Measurements from ENCODE around the gene STIM1.

The STIM1 gene

DNA sequence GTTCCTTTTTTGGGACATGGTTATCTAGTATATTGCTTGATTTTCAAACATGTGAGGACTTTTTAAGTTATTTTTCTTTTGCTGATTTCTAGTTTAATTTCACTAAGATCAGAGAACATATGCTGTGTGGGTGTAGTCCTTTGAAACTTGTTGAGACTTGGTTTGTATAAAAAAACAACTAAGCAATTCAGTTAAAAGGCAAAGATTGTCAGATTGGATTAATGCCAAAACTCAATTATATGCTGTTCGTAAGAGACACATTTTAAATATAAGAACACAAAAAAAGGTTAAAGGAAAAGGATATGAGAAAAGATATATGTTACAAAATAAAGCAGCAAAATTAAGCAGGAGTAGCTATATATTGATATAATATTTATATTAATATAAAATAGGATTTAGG lies 221.3 kb downstream of the STIM1 start:
- no peak for DNase-seq

DNA sequence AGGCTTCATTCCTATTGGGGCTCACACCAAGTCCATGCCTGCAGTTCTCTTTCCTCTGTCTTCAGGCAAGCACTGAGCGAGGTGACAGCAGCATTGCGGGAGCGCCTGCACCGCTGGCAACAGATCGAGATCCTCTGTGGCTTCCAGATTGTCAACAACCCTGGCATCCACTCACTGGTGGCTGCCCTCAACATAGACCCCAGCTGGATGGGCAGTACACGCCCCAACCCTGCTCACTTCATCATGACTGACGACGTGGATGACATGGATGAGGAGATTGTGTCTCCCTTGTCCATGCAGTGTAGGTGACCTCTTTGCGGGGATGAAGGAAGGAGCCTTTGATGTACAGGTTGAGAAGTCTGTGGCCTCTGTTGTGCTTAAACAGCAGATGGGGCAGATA lies 227.7 kb downstream of the STIM1 start:
- DNase-seq: no peak

DNA sequence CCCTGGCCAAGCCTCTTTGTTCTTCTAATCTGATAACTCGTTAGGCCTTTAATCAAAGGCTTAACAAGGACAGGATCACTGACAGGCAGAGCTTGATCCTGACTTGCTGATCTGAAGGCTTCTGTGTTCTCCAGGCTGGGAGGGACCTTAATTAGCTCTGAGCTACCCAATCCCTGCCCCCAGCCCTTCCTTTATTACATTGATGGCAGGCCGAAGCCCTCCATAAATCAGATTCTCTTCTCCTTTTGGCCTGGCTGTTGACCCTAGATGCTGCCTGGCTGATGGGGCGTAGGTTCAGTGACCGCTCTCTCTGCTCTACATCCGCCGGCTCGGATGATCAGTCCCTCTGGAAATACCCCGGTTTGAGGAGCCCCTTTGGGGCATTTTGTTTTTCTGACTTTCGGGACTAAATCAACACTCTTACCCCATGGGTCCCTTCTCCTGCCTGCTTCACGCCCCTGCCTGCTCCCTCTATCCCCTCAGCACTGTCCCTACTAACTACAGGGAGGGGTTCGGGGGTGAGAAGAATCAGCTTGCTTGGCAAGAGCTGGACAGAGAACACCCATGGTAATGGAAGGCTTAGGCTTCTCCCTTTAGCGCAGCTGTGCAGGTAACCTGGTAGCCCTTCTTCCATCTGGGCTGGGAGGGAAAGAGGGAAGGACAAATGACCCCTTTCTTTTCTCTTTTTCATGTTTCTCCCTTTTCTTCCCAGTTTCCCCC lies 229.1 kb downstream of the STIM1 start:
- no peak for DNase-seq

DNA sequence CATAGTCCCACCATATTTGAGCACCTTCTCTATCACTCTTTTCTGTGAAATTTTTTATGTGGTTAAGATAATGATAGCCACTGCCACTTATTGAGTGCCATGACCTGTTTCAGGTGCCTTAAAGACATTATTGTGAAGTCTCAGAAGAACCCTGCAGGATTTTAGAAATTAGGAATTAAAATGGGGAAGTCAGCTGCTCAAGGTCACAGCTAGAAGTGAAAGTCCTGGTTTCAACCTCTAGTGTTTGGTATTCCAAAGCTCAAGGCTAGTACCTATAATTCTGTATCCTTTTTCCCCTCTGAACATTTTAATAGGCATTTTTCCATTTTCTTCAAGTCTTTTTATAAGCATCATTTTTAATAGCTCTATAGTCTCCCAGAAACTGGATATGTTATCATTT lies 230.1 kb downstream of the STIM1 start:
- DNase-seq: no peak

DNA sequence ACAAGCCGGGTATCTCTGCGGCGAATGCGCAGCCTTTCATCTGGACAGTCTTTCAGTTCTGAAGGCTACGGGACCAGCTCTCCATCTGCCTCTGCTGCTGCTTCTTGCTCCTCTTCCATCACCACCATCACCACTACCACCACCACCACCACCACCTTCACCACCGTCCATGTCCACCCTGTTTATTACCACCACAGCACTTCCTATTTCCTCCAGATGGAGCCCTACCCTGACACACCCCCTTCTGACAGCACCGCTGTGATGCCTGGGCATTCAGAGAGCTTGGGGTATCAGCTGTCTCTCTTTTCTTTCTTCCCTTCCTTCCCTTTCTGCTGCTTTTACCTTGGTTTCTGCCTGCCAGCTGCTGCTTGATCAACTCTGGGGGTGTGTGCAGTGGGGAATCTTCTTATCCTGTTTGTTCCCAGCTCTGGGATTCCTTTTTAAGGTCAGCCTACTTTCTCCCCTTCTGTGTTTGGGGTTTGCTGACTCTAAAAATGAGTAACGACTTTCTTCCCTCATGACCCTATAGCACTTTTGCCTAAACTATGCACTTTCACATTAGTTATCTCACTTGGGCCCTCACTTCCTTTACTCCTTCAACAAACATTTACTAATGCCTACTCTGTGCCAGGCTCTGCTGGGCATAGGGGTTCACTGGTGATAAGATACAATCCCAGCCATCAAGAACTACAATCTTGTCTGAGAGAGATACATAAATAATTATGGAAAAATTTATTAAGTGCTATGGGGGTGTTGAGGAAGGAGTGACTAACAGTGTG lies 231.3 kb downstream of the STIM1 start:
- DNase-seq: no peak

DNA sequence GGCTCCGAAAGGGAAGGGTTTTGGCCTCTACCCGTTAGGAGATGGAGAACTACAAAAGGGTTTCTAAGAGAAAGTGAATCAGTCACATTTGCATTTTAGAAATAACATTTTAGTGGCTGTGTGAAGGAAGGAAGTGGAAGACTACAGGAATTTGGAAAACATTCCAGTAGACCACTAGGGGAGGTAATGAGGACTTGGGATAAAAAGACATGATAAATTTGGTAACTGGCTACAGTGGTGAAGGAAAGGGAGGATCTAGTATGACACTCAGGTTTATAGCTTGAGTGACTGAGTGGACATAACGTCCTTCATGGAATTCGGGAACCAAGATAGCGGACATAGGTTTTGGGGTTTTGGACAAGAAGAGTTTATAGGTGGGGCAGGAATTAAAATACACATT lies 232.1 kb downstream of the STIM1 start:
- DNase-seq: peak; percentile 33

DNA sequence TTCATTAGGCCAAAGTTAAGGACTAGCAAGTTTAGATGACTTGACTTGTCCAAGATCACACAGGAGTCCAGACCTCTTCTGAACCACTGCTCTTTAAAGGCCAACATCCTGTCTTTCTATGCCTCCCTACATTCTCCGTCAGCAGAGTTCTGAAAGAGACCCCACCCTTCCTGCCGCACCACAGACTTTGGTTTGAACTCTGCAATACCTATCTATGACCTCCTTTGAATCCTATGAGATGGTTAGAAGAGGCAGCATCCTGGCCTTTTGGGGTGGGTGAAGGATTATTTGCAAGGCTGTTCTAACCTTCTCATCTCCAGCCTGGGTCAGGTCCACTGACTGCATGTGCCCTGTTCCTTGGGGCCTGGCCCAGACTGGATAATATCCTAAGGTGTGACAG lies 234.8 kb downstream of the STIM1 start:
- DNase-seq: no peak

DNA sequence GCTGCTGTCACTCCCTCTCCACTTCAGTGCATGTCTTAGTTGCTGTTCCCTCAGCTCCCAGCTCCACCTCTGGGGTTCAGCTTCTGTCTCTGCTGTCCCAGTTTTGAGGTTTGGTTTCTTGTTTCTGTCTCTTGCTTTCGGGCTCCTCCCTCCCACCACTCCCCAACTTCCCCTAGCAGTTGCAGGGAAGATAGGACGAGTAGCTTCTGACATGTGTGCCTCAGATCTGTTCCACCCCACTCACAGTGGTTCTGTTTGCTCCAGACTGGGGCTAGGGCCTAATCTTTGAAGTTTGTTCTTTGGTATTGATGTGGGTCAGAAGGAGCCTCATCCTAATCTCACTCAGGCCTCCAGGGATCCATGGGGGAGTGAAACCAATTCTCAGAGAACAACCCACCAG lies 236.6 kb downstream of the STIM1 start:
- no peak for DNase-seq

DNA sequence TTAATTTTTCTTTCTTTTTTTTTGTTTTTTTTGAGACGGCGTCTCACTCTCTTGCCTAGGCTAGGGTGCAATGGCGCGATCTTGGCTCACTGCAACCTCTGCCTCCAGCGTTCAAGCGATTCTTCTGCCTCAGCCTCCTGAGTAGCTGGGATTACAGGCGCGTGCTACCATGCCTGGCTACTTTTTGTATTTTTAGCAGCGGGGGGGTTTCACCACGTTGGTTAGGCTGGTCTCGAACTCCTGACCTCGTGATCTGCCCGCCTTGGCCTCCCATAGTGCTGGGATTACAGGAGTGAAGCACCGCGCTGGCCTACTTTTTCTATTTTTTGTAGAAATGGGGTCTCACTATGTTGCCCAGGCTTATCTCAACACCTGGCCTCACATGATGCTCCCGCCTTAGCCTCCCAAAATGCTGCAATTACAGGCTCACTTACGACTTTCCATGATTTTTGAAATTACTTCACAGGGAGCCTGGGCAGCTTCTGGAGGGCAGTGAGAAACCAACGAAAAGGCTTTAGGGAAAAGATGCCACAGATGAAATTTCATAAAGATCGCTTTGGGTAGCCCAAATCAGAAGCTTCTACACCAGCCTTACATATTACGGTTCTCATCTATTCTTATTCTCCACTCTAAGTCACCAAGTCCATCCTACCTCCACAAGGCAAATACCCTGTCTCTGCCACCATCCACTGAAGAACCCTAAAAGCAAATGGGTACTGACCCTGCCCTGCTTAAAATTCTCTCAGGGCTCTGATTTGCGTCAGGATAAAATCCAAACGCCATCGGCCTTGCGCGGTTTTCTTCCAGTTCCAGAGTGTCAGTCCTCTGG lies 238.3 kb downstream of the STIM1 start:
- no peak for DNase-seq

DNA sequence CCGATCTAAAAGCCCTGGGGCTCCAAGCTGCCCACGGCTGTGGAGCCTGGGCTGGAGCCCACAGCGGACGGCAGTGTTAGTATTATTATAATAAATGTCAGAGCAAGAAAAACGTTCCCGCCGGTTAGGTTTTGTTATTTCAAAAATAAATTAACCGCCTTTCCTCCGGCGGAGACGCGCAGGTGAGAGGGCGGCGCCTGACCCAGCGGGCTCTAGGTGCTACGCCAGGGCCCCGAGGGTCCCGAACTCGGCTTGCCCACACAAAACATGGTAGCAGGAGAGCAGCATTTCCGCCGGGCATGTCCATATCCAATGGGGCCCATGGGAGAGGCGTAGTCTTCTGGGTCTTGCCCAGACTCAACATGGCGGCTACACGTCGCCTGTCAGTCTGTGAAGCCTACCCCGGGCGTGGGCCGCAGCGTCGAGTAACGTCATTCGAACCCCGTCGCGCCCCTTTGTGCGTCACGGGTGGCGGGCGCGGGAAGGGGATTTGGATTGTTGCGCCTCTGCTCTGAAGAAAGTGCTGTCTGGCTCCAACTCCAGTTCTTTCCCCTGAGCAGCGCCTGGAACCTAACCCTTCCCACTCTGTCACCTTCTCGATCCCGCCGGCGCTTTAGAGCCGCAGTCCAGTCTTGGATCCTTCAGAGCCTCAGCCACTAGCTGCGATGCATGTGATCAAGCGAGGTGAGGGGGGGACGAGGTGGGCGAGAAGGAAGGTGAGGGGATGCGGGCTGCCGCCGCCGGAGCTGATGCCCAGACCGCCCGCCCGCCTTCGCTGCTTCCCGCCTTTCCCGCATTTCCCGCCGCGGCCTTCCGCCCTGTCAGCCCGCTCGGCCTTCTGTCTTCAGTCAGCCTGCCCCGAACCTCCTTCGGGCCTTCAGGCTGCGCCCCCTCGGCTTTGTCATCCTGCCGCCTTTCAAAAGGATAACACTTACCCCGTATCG lies 239.2 kb downstream of the STIM1 start, which contains the start of gene RRM1:
Gene RRM1, plus strand, starts transcription at position 452 of the 944 bp plus-strand sequence. Its CDS starts 214 bp downstream, at position 666.
- DNase-seq: peak; percentile 97

DNA sequence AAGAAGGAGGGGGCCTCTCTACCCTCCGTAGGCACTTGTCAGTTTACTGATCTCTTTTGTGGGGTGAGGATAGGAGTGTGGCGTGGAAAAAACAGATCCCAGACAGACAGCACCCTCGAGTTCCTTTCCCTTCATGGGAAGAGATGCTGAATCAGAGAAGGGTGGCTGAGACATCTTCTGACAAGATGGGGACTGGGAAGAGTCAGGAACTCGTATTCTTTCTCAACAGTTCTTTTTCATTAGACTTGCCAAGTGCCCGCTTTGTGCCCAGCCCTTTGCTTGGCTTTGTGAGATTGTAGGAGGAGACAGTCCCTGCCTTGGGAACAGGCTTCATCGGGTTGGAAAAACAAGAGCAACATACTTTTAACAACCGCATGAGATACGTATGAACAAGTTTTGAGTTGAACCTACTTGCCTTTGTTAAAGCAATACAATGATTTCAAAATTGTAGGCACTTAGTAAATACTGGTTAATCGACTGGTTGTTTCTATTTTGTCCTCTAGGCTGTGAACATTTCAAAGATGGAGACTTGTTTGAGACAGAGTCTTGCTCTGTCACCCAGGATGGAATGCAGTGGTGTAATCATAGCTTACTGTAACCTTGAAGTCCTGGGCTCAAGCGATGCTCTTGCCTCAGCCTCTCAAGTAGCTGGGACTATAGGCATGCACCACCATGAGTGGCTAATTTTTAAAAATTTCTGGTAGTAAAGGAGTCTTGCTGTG lies 240.2 kb downstream of the STIM1 start:
- DNase-seq: peak; percentile 72

DNA sequence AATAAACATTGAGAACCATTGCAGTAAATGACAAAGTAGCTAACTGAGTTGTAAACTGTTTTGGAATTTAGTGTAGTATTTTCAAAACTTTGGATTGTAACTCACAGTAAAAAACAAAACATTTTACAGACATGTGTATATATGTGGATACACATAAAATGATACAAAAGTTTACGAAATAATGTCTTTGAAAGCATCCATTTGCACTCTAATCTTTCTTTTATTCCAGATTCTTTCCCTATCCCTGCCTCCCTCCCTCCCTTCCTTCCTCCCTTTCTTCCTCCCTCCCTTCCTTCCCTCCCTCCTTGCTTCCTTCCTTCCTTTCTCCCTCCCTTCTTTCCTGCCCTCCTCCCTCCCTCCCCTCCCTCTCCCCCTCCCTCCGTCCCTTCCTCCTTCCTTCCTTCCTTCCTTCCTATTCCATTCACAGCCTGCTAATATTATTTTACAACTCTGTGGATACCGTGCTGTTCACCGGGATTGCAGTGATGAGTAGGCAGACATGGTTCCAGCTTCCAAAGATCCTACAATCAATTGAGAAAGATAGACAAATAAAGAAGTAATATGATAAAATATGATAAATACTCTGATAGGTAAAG lies 242.7 kb downstream of the STIM1 start:
- no peak for DNase-seq

DNA sequence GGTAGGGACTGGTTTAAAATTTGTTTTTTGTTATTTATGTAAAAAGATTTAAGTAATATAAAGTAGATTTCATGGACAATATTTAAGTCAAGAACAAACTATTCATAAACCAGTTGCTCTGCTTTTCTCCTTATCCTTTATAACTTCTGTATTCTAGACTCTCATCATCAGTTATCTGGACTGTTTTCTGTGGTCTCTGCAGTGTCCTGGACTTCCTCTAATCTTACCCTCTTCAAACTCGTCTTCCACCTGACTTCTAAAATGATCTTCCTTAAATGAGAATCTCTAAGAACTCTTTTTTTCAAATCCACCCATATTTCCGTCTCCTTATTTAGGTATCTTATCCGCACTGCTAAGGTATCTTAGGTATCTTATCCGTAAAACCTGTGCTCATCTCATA lies 247.2 kb downstream of the STIM1 start:
- DNase-seq: no peak

DNA sequence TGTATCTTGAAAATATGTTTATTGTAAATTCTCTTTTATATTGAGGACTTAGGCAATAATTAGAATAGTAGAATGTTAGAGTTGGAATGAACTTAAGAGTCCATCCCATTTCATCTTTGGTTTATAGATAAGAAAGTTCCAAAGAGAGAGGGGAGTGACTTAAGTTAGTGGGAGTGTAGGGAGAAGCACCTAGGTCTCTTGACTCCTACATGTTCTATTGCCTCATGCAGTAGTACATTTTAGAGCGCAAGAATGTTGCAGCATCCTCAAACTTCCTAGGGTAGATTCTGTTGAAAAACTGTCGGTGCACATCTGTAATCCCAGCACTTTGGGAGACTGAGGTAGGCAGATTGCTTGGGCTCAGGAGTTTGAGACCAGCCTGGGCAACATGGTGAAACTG lies 247.8 kb downstream of the STIM1 start:
- no peak for DNase-seq

DNA sequence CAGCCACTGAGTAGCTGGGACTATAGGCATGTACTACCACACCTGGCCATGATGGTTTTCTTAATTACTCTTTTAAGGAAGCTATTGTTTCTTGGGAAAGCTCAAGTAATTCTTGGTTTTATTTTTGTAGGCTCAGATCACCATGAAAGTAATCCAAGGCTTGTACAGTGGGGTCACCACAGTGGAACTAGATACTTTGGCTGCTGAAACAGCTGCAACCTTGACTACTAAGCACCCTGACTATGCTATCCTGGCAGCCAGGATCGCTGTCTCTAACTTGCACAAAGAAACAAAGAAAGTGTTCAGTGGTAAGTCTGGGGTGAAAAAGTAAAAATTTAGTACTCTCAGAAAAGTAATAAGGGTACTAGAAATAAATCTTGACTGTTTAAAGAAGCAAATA lies 250.5 kb downstream of the STIM1 start:
- DNase-seq: no peak

DNA sequence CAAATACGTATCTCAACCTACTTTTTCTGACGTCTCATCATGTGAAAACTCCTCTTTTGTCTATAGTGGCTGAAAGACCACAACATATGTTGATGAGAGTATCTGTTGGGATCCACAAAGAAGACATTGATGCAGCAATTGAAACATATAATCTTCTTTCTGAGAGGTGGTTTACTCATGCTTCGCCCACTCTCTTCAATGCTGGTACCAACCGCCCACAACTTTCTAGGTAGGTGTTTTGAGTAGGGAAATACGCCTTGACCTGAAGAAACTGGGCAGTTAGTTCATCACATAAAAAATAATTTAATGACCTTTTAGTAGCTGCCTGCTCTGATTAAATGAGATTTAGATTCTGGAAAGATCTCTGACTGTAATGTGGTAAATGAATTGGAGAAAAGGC lies 256.4 kb downstream of the STIM1 start:
- DNase-seq: no peak

DNA sequence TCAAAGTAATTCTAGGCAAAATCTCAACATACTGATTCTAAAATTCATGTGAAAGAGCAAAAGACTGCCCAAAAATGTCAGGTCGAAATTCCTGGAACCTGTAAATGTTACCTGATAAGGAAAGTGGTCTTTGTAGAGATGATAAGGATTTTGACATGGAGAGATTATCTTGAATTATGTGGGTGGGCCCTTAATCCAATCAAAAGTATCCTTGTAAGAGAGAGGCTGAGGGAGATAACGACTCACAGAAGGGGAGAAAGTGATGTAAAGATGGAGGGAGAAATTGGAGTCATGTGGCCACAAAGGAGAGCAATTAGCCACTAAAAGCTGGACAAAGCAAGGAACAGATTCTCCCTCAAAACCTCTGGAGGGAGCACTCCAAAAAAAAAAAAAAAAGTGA lies 259.7 kb downstream of the STIM1 start:
- no peak for DNase-seq

DNA sequence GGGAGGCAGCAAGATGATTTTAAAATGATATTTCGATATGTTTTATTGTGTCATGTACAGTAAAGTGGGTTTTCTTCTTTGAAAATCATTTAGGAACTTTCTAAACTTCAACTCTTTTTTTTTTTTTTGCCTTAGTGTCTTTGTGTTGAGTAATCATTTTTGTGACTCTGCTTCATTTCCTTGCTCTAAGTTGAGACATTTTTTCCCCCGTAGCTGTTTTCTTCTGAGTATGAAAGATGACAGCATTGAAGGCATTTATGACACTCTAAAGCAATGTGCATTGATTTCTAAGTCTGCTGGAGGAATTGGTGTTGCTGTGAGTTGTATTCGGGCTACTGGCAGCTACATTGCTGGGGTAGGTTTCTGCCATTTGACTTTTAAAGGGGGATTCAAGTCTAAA lies 262.6 kb downstream of the STIM1 start:
- peak; percentile 61 for DNase-seq

DNA sequence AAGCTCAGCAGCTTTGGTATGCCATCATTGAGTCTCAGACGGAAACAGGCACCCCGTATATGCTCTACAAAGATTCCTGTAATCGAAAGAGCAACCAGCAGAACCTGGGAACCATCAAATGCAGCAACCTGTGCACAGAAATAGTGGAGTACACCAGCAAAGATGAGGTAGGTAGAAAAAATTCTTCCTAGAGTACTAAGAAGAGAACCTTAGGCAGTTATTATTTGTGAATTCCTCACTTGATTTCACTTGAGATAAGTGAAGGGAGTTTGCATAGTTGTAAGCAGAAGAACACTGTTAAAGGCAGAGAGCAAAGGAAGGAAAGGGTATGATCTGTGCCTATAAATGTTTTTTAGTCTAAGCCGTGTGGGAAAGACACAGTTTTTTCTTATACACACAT lies 267.8 kb downstream of the STIM1 start:
- no peak for DNase-seq

DNA sequence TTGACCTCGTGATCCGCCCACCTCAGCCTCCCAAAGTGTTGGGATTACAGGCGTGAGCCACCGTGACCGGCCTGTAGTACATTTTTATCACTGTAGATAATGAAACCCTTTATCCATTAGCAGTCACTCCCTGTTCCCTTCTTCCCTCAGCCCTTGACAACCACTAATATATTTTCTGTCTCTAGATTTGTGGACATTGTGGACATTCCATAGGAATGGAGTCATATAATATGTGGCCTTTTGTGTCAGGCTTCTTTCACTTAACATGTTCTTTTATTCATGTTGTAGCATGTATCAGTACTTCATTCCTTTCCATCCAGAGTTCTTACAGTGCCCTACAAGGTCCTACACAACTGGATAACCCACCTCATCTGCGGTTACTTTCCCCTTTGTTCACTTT lies 269.7 kb downstream of the STIM1 start:
- DNase-seq: peak; percentile 14

DNA sequence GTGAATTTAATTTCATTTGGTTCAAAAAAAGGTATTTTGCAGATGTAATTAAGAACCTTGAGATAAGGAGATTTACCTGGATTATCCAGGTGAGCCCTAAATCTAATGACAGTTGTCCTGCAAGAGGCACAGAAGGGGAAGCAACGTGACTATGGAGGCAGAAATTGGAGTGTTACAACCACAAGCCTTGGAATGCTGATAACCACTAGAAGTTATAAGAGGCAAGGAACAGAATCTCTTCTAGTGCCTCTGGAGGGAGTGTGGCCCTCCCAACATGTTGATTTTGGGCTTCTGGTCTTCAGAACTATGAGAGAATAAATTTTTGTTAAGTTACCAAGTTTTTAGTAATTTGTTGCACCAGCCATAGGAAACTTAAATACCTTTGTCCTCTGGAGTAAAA lies 271.9 kb downstream of the STIM1 start:
- DNase-seq: no peak

Measured in fibroblast of skin of right quadriceps (primary cell).